Measurements from ENCODE around the gene CCDC187.

Gene CCDC187

DNA sequence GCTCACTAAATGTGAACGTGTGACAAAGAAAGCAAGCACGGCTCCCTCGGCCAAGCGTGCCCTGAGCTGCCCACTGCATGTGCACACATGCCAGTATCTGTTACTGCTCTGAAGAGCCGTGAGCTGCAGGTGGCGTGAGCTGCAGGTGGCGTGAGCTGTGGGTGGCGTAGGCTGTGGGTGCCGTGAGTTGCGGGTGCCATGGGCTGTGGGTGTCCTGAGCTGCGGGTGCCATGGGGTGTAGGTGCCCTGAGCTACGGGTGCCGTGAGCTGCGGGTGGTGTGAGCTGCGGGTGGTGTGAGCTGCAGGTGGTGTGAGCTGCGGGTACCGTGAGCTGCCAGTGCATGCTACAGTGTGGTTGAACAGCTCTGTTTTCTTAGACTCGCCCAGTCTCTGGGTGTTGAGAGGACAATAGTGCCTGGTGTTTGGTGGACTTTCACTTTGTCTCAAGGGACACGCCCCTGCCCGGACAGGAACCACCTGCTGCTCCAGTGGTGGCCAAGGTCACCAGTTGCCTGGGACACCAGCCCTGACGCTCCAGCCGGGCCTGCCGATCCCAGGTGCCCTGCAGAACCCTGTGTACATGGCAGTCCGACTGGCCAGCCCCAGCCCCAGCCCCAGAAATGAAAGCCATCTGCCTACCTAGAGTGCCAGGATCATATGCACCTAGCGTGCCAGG lies 6.7 kb downstream of the CCDC187 start:
- DNase-seq (ENCODE audit: low read depth): no peak

DNA sequence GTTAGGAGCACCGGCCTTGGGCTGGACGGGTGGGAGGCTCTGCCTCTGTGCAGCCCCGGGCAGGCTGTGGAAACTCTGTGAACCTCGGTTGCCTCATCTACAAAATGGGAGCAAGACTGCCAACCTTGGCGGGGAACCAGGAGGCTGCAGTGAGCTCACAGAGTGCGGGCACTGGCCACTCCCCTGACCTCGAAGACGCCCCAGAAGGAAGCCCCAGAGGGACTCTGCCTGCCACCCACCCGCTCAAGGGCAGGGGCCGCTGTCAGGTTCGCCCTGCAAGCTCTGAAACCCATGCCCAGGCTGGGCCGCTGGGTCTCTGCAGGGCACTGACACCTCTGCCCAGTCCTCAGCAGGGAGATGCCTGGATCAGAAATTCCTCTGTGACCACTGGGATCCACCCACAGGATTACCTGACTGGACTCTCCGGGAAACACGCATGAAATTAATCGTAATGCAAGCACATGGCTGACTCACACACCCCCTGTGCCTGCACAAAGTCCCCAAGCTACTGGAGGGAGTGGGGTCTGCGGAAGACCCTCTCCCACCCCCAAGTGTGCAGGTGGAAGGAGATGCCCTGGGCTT lies 7.4 kb downstream of the CCDC187 start:
- no peak for DNase-seq (ENCODE audit: low read depth)

DNA sequence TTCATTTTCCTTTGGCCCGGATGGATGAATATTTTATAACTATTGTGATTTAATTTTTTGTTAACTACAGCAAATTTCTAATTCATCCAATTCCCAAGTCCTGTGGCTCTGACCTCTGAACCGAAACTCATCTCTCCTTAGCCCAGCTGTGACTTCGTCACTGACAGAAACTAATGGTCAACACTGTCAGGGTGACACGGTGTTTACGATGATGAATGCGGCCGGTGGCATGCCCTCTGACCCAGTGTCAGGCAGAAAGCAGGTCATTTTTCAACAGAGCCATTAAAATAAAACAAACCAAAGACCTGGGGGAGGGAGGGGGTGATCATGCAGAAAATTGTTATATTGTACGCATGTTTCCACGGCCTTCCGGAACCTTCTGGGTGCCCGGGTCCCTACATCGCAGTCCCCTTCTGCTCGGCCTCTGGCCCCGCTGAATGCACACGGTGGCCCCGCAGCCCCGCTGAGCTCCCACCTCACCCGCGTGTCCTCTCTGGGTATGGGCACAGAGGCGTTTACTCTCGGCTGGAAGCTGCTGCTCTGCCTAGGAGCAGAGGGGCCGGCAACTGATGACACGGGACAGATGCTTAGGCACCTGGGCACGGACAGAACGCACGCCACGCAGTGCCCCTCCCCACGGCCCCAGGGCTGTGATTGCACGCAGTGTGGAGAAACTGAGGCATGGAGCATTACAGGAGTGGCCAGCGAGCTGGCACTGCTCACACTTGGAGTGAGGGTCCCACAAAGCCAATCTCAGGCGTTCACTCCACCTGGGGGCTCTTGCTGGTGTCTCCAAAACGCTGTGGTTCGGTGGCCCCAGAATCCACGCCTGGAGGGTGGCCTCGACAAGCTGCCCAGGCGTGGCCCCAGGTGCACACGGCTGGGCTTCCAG lies 8.1 kb downstream of the CCDC187 start:
- DNase-seq (ENCODE audit: low read depth): no peak

DNA sequence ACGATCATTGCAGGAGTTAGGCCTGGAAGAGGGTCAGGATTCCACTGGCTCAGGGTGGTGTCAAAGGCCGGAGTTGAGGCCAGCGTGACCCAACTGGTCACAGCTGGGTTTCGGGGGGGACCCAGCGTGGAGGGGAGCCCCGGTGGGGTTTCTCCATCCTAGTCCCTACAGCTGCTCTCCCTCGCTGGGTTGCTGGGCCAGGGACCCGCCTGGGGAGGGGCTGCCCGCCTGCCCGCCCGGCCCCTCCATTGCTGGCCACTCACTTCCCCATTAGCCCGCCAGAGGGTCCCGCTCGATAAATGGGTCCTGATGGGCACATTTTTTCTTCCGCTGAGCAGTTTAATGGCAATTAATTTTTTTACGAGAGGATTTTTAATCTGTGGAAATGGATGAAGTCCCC lies 8.8 kb downstream of the CCDC187 start:
- DNase-seq (ENCODE audit: low read depth): no peak

DNA sequence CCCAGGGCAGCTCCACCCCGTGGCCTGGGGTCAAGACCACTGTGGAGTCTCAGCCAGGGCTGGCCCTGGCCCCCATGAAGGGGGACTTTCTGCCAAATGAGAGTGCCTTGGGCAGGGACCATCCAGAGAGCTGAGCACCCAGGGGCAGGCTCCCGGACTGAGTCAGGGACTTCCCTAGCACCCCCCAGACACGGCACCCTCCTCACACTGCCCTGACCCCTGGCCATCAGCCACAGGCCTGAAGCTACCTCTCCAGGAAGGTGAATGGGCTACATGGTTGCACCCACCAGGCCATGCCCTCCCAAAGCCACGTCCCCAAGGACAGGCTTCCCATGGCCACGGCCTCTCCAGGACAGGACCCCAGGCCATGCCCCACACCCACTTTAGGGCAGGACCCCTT lies 9.5 kb downstream of the CCDC187 start:
- no peak for DNase-seq (ENCODE audit: low read depth)

DNA sequence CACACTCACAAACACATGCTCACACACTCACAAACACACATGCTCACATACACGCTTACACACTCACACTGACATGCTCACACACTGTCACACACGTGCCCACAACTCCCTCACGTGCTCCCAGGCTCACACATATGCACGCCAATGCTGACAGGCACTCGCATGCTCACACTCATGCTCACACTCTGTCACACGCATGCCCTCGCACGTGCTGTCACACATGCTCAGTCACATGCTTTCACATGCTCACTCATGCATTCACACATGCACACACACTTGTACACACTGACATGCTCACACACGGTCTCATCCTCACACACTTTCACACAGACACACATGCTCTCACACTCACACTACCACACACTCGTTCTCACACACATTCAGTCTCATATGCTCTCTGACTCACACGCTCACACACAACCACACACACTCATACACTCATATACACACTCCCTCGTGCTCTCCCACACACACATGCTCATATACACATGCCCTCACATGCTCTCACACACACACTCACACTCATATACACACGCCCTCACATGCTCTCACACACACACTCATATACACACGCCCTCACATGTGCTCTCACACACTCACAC lies 10.3 kb downstream of the CCDC187 start:
- DNase-seq (ENCODE audit: low read depth): no peak

DNA sequence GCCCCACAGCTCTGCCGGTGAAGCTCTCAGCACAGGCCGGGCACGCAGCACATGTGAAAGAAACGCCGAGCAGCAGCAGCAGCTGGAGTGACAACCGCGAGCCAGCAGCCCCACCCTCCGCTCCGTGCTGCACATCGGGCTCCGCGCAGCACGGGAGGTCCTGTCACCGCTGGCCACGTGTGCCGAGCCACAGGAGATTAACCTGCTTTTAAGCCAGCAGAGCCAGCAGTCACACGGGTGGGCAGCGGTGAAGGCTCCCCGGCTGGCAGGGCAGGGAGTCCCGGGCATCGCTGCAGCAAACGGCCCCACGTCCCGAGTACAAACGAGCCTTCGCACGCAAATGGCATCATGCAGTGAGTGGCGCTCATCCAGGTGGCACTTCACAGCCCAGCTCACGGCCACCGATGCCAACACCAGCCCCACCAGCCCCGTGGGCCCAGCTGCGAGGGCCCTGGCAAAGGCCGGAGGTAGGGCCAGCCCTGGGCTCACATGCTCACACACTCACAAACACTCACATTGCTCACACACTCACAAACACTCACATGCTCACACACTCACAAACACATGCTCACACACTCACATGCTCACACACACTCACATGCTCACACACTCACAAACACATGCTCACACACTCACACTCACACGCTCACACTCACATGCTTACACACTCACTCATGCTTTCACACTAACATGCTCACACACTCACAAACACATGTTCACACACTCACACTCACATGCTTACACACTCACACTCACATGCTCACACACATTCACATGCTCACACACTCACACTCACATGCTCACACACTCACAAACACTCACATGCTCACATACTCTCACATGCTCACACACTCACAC lies 11.1 kb downstream of the CCDC187 start:
- no peak for DNase-seq (ENCODE audit: low read depth)

DNA sequence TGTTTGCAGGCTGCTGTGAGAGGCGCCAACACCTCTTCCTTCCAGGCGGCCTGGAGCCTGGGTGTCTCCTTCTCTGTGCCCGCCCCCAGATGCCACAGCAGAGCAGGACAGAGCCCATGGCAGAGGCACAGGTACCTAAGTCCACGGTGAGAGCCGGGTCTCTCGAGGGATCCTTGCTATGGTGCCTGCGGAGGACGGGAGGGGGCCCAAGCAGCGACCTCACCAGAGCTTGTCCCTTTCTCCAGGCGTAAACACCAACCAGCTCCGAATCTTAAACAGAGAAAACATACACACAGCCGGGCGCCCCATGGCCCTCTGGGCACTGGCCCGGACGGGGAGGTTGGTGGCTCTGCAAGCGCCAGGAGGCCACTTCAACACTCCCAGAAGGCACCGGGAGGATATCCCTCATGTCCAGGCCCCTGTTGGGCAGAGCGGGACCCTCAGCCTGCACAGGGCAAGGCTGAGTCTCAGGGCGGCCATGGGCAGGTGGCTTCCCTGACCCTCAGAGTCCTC lies 11.8 kb downstream of the CCDC187 start:
- DNase-seq (ENCODE audit: low read depth): no peak

DNA sequence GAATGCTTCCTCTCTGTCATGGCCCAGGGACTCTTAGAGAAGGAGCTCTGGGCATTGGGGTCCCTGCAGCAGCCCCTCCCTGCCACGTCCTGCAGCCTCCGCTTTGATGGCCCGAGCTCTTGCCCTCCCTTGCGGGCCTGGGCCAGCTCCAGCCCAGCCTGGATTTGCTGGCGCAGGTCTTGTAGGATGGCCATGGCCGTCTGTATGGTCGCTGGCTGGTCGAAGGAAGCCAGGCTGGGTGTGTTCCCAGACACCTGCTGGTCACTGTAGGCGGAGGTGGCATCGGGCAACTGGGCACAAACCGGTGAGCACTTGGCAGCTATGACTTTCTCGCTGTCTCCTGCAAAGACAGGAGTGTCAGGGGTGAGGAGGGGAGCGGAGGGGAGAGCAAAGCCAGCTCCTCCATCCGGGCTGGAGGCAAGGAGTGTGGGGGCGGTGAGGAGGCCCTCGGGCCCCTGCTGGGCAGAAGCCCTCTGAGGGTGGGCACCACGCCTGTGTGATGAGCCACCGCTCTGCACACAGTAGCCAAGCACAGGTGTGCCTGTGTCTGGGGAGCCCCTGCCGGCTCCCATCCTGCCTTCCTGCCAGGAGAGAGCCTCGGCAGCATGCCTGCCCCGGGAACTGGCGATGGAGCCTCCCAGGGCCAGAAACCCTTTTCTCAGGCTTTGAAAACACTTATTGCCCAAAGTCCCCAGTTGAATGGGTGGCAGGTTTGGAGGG lies 12.4 kb downstream of the CCDC187 start:
- no peak for DNase-seq (ENCODE audit: low read depth)

DNA sequence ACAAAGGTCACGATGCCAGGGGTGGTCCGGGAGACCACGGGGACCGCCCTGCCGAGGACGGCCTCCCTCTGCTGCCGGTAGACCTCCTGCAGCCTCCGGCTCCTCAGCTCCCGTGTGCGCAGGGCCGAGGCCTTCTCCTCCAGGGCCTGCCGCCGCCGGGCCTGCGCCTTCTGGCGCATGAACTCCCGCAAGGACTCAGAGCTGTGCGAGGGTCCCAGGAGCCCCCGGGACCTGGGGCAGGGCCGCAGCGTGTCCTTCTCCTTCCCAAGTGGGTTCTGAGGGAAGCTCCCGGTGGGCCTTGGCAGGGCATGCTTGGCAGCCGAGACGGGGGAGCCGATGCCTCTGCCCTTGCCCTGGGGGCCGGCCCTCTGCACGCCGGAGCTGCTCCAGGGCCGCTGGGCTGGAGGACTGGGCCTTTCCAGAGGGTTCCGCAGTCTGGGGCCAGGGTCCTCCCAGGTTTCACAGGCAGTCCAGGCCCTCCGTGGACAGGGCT lies 13.3 kb downstream of the CCDC187 start:
- no peak for DNase-seq (ENCODE audit: low read depth)

DNA sequence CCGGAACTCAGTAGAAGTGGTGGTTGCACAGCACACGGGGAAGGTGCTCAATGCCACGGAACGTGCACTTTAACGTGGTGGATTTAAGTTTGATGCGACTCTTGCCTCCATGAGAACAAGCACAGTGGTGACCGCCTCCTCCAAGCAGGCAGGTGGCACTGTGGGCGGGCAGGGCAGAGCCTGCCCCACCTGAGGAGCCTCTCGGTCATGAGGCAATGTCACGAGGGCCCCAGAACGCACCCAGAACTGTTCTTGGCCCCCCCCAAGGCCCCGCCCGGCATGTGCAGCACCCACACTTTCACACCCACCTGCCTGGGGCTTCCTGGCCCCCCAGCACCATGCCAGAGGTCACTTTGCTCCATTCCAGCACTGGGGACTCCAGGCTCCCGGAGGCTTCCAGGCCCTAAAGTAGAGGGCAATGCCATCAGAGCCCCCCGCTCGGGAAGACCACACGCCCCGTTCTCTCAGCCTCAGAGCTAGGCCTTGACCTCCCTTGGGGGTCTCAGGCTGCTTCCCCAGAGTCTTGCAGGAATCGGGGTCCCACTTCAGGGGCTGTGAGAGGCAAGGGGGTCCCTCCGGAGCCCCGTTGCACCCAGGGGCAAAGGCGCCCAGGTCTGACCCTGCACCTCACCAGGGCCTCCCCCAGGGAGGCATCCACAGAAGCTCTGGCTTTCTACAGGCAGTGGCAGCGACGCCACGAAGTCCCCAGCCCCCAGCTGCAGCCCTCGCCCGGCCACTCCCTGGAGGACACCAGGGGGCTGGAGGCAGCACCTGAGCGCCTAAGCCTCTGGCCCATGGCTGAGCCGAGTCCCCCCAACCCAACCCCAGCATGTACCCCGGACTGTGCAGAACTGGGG lies 14.0 kb downstream of the CCDC187 start:
- no peak for DNase-seq (ENCODE audit: low read depth)

DNA sequence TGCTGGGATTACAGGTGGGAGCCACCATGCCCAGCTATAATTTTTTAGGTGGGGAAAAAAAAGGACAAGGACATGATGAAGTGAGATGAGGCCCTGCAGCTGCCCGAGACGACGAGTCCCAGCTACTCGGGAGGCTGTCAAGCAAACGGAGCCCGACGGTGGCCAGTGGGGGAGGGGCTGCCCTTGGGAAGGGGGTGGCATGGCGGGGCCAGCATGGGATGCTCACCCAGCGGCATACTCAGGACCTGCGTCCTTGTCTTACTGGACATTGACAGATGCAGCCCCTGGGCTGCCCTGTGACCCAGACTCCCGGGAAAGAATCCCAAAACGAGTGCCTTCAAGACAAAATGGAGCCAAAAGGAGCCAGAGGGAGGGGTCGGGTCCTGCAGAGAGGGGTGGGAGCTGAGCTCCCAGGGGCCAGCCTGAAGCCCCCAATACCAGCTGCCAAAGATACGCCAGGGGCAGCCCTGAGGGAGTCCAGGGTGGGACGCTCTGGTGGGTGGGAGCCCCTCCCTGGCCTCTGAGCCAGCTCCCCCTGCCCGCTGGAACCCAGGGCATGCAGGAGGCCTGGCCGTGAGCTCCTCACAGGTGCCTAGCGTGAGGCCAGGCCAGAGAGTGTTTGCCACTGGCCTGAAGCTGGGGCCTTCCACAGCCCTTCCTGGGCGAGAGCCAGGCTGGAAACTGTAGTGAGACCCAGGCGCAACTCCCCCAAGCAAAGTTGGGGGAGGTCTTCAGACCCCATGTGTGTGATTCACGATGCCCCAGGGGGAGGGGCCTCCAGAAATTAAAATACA lies 15.7 kb downstream of the CCDC187 start:
- DNase-seq (ENCODE audit: low read depth): no peak

DNA sequence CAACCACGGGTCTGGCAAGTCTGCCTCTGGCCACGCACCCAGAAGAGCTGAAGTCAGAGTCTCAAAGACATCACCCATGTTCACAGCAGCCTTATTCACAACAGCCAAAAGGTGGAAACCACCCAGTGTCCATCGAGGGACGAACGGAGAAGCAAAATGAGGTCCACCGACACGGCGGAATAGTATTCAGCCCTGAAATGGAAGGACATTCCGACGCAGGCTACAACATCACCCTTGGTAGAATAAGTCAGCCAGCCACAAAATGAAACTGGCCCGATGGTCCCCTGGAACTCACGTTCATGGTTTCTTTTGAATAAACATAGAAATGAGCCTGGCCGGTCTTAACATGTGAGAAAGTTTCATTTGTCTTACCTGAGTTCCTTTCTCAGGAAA lies 16.9 kb downstream of the CCDC187 start:
- DNase-seq (ENCODE audit: low read depth): no peak

DNA sequence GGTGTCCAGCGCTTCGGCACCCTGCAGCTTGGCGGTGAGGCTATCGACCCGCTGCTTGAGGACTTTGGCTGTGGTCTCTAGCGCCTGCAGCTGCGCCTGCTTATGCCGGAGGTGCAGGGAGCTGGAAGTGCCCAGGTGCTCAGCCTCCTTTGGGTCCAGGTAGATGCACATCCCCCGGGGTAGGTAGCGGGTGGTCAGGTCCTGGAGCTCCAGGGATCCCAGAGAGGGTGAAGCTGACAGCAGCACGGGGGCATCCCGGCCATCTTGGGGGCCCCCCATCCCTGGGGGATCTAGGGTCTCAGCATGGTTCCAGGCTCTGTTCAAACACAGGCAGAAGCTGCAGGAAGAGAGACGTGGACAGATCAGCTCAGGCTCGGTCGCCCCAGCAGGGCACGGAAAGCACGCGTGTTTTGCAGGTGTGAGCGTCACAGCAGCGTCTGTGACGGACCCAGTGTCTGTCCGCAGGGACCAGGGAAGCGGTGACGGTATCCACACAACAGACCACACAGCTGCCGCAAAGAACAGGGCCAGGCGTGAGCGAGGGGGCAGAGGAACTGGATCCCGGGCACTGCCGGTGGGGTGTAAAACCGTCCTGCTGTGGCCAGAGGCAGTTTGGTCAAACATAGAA lies 17.4 kb downstream of the CCDC187 start:
- DNase-seq (ENCODE audit: low read depth): no peak

DNA sequence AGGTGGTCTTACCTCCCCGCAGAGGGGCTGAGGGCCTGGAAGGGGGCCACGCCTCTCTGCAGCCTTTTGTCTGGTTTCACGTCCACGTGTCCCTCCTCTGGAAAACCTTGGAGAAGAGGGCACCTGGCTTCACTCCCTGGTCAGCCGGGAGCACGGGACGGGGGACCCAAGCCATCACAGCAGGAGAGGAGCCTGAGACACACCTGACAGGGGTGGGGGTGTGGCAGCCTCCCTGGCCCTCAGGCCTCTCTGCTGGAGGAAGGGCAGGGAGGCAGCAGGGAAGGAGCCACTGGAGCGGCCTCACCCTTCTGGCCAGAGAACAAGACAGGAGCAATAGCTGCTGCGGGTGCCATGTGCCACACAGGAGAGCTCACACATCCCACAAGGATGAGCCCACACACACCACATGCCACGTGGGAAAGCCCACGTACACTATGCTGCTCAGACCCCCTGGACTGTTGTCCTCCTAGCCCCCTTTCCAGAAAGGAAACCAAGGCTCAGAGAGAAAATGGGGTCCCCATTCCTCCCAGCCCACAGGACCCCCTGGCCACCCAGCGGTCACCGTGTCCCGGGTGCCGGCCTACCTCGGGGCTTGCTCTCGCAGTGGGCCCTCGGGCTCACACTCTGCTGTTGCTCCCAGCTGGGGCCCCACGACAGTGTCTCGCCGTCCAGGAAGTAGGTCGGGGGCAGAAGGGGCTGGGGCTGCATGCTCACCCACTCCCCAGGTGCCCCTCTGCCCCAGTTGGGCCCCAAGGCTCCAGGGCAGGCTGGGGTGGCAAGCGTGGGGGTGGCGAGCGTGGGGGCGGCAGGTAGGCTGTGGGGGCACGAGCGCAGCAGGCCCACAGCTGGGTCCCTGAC lies 18.2 kb downstream of the CCDC187 start:
- DNase-seq (ENCODE audit: low read depth): no peak

DNA sequence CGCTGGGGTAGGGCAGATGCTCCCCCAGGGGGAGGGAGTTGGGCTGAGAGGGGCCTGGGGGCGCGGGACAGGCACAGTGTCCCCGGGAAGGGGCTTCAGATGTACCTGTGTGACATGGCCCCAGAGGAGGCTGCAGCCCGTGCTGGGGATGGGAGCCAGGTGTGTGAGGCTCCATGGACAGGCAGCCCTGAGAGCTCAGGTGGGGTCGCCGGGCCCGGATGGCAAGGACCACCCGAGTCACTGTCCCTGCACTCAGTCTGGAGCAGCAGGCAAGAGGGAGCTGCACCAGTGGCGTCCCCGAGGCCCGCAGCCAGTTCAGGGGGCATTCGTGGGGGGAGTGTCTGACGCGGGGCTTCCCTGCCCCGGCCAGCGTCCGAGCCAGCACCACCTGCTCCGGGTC lies 18.9 kb downstream of the CCDC187 start:
- DNase-seq (ENCODE audit: low read depth): no peak

DNA sequence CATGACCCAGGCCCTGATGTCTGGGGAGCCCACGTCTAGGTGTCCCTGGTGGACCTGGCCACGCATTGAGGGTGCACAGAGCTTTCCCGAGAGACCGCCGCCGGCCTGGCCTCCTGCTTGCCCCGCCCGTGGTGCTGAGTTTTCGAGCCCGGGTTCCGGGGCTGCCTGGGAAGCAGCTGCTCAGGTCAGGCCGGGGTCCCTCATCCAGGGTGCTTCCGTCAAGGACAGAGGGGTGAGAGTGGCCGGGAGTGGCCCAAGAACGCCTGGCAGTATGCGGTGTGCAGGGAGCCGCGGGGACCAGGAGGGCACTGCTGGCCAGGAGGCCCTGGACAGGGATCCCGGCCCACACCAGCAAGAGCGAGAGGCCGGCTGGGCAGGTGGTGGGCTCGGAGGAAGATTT lies 19.6 kb downstream of the CCDC187 start:
- DNase-seq (ENCODE audit: low read depth): no peak
